IMR-90 (cell line): Measurements from ENCODE around the gene HSD17B7. TPM values are rescaled to one million over a fixed set of nuclear protein-coding genes. Genes with fewer than 3 reads are reported as not detected.

ENCODE experiments used
- ATAC-seq: fragments of 200-7000 bp; cut with Tn5 transposase; 2 replicates; pipeline ENCODE4 v1.9.1; 2020; ENCODE audit warnings: low read depth, mild to moderate bottlenecking, moderate library complexity
- BruUV-seq: library from RNA; stranded (reverse); fragments of 400-500 nt; replicated peaks from 2 replicates; lab custom pipeline; 2021; lab: Mats Ljungman, UMichigan
- CTCF ChIA-PET: fragments of 300-600 bp; formaldehyde crosslinking; extraction: SDS; loops from one replicate; lab custom pipeline; 2021; ENCODE audit warnings: antibody characterized with exemption; lab: Yijun Ruan, JAX
- POLR2A ChIA-PET: fragments of 300-600 bp; sonication (Branson Sonifier 250); formaldehyde crosslinking; loops from one replicate; lab custom pipeline; 2022; ENCODE audit warnings: antibody characterized with exemption; ENCODE audit not compliant: unreplicated experiment; lab: Charles Lee
- DNase-seq: peaks from one replicate; pipeline ENCODE4 v3.0.0; 2013
- H2AFZ ChIP-seq: replicated peaks from 2 replicates; pipeline ENCODE3; 2013; ENCODE audit warnings: low read length, mild to moderate bottlenecking; ENCODE audit not compliant: poor library complexity
- H2AK5ac ChIP-seq: 2 replicates; pipeline ENCODE4 v1.6.1; 2013; ENCODE audit warnings: low read depth, low read length, inconsistent platforms
- H2AK9ac ChIP-seq: replicated peaks from 2 replicates; pipeline ENCODE3; 2013; ENCODE audit warnings: mild to moderate bottlenecking, low read depth, low read length, moderate library complexity; ENCODE audit not compliant: poor library complexity
- H2BK120ac ChIP-seq: 2 replicates; pipeline ENCODE4 v1.6.1; 2013; ENCODE audit warnings: low read depth, low read length, inconsistent platforms
- H2BK15ac ChIP-seq: 3 replicates; pipeline ENCODE4 v1.6.1; 2013; ENCODE audit warnings: low read depth, low read length, inconsistent platforms
- H2BK20ac ChIP-seq: 2 replicates; pipeline ENCODE4 v1.6.1; 2013; ENCODE audit warnings: low read depth, mild to moderate bottlenecking, inconsistent platforms, low read length, moderate library complexity
- H2BK5ac ChIP-seq: 2 replicates; pipeline ENCODE4 v1.6.1; 2013; ENCODE audit warnings: mild to moderate bottlenecking, low read depth, low read length, inconsistent platforms; ENCODE audit not compliant: poor library complexity, severe bottlenecking
- H3K14ac ChIP-seq: replicated peaks from 2 replicates; pipeline ENCODE4 v1.6.1; 2013; ENCODE audit warnings: low read depth, low read length, inconsistent platforms
- H3K18ac ChIP-seq: 2 replicates; pipeline ENCODE4 v1.6.1; 2013; ENCODE audit warnings: low read depth, low read length, control low read depth
- H3K23ac ChIP-seq: 2 replicates; pipeline ENCODE4 v1.6.1; 2013; ENCODE audit warnings: low read depth, low read length, inconsistent platforms
- H3K27ac ChIP-seq: 2 replicates; pipeline ENCODE4 v1.5.1; 2013; ENCODE audit warnings: mild to moderate bottlenecking, control low read depth, low read length; ENCODE audit not compliant: insufficient read depth
- H3K27me3 ChIP-seq: 2 replicates; pipeline ENCODE4 v1.6.1; 2013; ENCODE audit warnings: low read length; ENCODE audit not compliant: control insufficient read depth, insufficient read depth
- H3K36me3 ChIP-seq: 2 replicates; pipeline ENCODE4 v1.6.1; 2013; ENCODE audit warnings: low read length, mixed read lengths; ENCODE audit not compliant: control insufficient read depth, insufficient read depth
- H3K4ac ChIP-seq: 2 replicates; pipeline ENCODE4 v1.6.1; 2013; ENCODE audit warnings: low read depth, low read length, inconsistent platforms
- H3K4me1 ChIP-seq: 2 replicates; pipeline ENCODE4 v1.6.1; 2013; ENCODE audit warnings: low read length, mixed read lengths; ENCODE audit not compliant: control insufficient read depth, insufficient read depth
- H3K4me2 ChIP-seq: 2 replicates; pipeline ENCODE4 v1.6.1; 2013; ENCODE audit warnings: low read depth, mild to moderate bottlenecking, control low read depth, low read length, moderate library complexity
- H3K4me3 ChIP-seq: 2 replicates; pipeline ENCODE4 v1.5.1; 2013; ENCODE audit warnings: low read depth, mild to moderate bottlenecking, control low read depth, low read length, moderate library complexity; ENCODE audit not compliant: insufficient read depth
- H3K56ac ChIP-seq: 2 replicates; pipeline ENCODE4 v1.6.1; 2013; ENCODE audit warnings: low read length, inconsistent platforms; ENCODE audit not compliant: insufficient read depth; ENCODE audit errors: extremely low read depth
- H3K79me1 ChIP-seq, 2 experiments: 2 replicates each; pipeline ENCODE4 v1.6.1; 2013; ENCODE audit warnings: low read length in 2 of 2, inconsistent platforms in 1 of 2, low read depth in 1 of 2
- H3K9ac ChIP-seq: 2 replicates; pipeline ENCODE4 v1.6.1; 2013; ENCODE audit warnings: low read depth, low read length, control low read depth
- H3K9me1 ChIP-seq: 2 replicates; pipeline ENCODE4 v1.6.1; 2013; ENCODE audit warnings: low read length, inconsistent platforms; ENCODE audit not compliant: insufficient read depth
- H3K9me3 ChIP-seq: 2 replicates; pipeline ENCODE4 v1.6.1; 2013; ENCODE audit warnings: low read length; ENCODE audit not compliant: control insufficient read depth, insufficient read depth
- H4K20me1 ChIP-seq: 2 replicates; pipeline ENCODE4 v1.6.1; 2013; ENCODE audit warnings: low read length, inconsistent platforms; ENCODE audit not compliant: insufficient read depth
- H4K5ac ChIP-seq: 2 replicates; pipeline ENCODE4 v1.6.1; 2013; ENCODE audit warnings: mild to moderate bottlenecking, low read depth, low read length, control low read depth
- H4K8ac ChIP-seq, 2 experiments: 2 replicates each; pipeline ENCODE4 v1.6.1; 2013; ENCODE audit warnings: low read depth in 2 of 2, low read length in 2 of 2, control low read depth in 1 of 2, inconsistent platforms in 1 of 2
- H4K91ac ChIP-seq: 2 replicates; pipeline ENCODE4 v1.6.1; 2013; ENCODE audit warnings: low read depth, low read length, inconsistent platforms; ENCODE audit not compliant: insufficient read depth
- BHLHE40 ChIP-seq: fragments of 150-350 bp; IDR thresholded peaks from 2 replicates; pipeline ENCODE4 v1.6.1; 2016; ENCODE audit warnings: mild to moderate bottlenecking, low read depth, low read length
- CEBPB ChIP-seq: IDR thresholded peaks from 2 replicates; pipeline ENCODE4 v1.6.1; 2012; ENCODE audit warnings: low read depth, low read length, improper control_type of control experiment
- CHD1 ChIP-seq: IDR thresholded peaks from 2 replicates; pipeline ENCODE4 v1.6.1; 2012; ENCODE audit warnings: low read depth, low read length, improper control_type of control experiment
- FOS ChIP-seq: fragments of 150-350 bp; IDR thresholded peaks from 2 replicates; pipeline ENCODE4 v1.6.1; 2016; ENCODE audit warnings: low read depth, low read length
- MAFK ChIP-seq: IDR thresholded peaks from 2 replicates; pipeline ENCODE4 v1.6.1; 2012; ENCODE audit warnings: low read depth, low read length, improper control_type of control experiment
- MAZ ChIP-seq: IDR thresholded peaks from 2 replicates; pipeline ENCODE4 v1.6.1; 2012; ENCODE audit warnings: low read depth, mild to moderate bottlenecking, low read length, improper control_type of control experiment, moderate library complexity, borderline replicate concordance
- MXI1 ChIP-seq: IDR thresholded peaks from 2 replicates; pipeline ENCODE4 v1.6.1; 2012; ENCODE audit warnings: low read depth, mild to moderate bottlenecking, low read length, moderate library complexity, borderline replicate concordance
- NFE2L2 ChIP-seq: fragments of 150-350 bp; IDR thresholded peaks from 2 replicates; pipeline ENCODE4 v1.6.1; 2016; ENCODE audit warnings: low read depth, mild to moderate bottlenecking, low read length
- POLR2A ChIP-seq: IDR thresholded peaks from 2 replicates; pipeline ENCODE4 v1.6.1; 2012; ENCODE audit warnings: mild to moderate bottlenecking, low read depth, low read length
- RAD21 ChIP-seq: IDR thresholded peaks from 2 replicates; pipeline ENCODE4 v1.6.1; 2012; ENCODE audit warnings: low read length, improper control_type of control experiment
- RCOR1 ChIP-seq: IDR thresholded peaks from 2 replicates; pipeline ENCODE4 v1.6.1; 2012; ENCODE audit warnings: mild to moderate bottlenecking, low read length, improper control_type of control experiment; ENCODE audit not compliant: insufficient replicate concordance
- RFX5 ChIP-seq: IDR thresholded peaks from 2 replicates; pipeline ENCODE4 v1.8.0; 2012; ENCODE audit warnings: low read depth, mild to moderate bottlenecking, low read length, moderate library complexity
- SMC3 ChIP-seq: fragments of 150-350 bp; IDR thresholded peaks from 2 replicates; pipeline ENCODE4 v1.6.1; 2016; ENCODE audit warnings: low read depth, mild to moderate bottlenecking, antibody characterized with exemption, low read length, moderate library complexity
- WGBS, 2 experiments: methylation state at CpG; one replicate each; pipeline versions ENCODE4 v1.1.5 to v1.1.7; 2013; ENCODE audit warnings: missing lambda C conversion rate in 2 of 2; ENCODE audit not compliant: insufficient read length in 1 of 2; ENCODE audit errors: extremely low coverage in 2 of 2; 5-methylcytosine and 5-hydroxymethylcytosine counted together
- dilution Hi-C: fragments of 300-500 bp; cut with HindIII; formaldehyde crosslinking; loops from one replicate; pipeline ENCODE4 v1.14.3; 2018; ENCODE audit warnings: low sequenced_read_pairs; ENCODE audit not compliant: unreplicated experiment
- in situ Hi-C: fragments of 300-500 bp; cut with MboI; formaldehyde crosslinking; loops from 3 replicates; pipeline ENCODE4 v1.14.3; 2019; ENCODE audit warnings: low sequenced_read_pairs, inconsistent platforms, mixed read lengths
- intact Hi-C: fragments of 100-400 bp; cut with micrococcal nuclease; formaldehyde crosslinking; loops from 2 replicates; pipeline ENCODE4 v1.10.0; 2022
- polyA plus RNA-seq, 3 experiments: library from polyadenylated mRNA; depleted of rRNA; stranded (reverse); fragments of >200 nt; gene quantifications; 2 replicates each; pipeline ENCODE4 v1.2.3, GENCODE V29; 2012; ENCODE audit warnings: low replicate concordance in 1 of 3
- total RNA-seq: library from RNA; depleted of rRNA; stranded (reverse); fragments of >200 nt; gene quantifications from 2 replicates; pipeline ENCODE4 v1.2.3, GENCODE V29; 2012
- TF ChIP-seq, protein P1 (sequence below): fragments of 150-350 bp; IDR thresholded peaks from 2 replicates; pipeline ENCODE4 v1.6.1; 2016; ENCODE audit warnings: low read depth, mild to moderate bottlenecking, low read length, moderate library complexity, borderline replicate concordance
- TF ChIP-seq, protein P2 (sequence below): conservative IDR thresholded peaks from 2 replicates; pipeline ENCODE4 v1.5.1; 2012; ENCODE audit warnings: mild to moderate bottlenecking, low read depth, low read length, improper control_type of control experiment
- TF ChIP-seq, protein P3 (sequence below): fragments of 150-350 bp; IDR thresholded peaks from 2 replicates; pipeline ENCODE4 v1.6.1; 2017; ENCODE audit warnings: mild to moderate bottlenecking, antibody characterized with exemption, low read length, low read depth

Gene HSD17B7
- total and polyA plus RNA-seq, 2 of the 4 experiments (the other 2 are of a cell fraction), result 10.6 to 17.7 TPM

DNA sequence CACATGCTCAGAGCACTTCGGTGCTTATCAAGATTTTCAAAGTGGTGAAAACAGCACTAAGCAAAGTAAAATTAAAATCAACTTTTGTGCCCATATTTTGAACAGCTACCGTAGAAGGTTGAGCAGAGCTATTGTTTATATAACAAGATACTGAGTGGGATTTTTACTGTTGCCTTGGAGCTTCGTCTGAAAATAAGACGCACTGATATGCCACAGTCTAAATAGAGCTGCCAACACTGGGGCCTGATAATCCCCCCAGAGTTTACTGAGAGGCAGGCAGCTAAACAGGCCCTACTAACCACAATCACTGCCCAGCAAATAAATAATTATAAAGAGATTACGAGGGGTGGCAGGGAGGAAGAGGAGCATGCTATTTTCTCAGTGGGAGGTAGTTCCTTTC, 71.1 kb downstream of the HSD17B7 start:
- Histone ChIP-seq H3K18ac (no peak overlapping the region), H3K4me2 (no peak overlapping the region), H4K20me1 (no peaks in the 10 kb centered on the region), H3K9me3 (no peaks in the 10 kb centered on the region), H3K23ac (no peak overlapping the region), H3K27ac (no peak overlapping the region), H2AK9ac (no peak overlapping the region), H2AFZ (no peak overlapping the region), H3K14ac (0 out of 2 replicates have a peak overlapping the region, but pooled peaks have one; percentile 16), H4K91ac (no peak overlapping the region), H3K79me1 (no peaks in the 10 kb centered on the region), H4K5ac (no peak overlapping the region), H3K4me1 (peaks cover 1% of the 10 kb centered on the region; the same call in 1 of the 2 replicates), H3K9ac (no peak overlapping the region), H3K4me3 (no peak overlapping the region), H3K27me3 (no peaks in the 10 kb centered on the region), H2BK5ac (no peak overlapping the region), H2BK120ac (no peak overlapping the region), H2BK15ac (no peak overlapping the region), H3K4ac (no peak overlapping the region), H3K56ac (no peak overlapping the region), H4K8ac (no peak overlapping the region), H3K36me3 (no peaks in the 10 kb centered on the region), H2BK20ac (no peak overlapping the region), H2AK5ac (no peak overlapping the region), H3K9me1 (no peaks in the 10 kb centered on the region)
- dilution Hi-C loops, result loop anchor here (25.0 kb wide), 2 partner anchors 201 to 451 kb away; partner anchors contain the start of genes NUF2 and RGS4
- DNase-seq (no peak), ATAC-seq (peak; percentile 43; the same call in 1 of the 2 replicates)
- in situ Hi-C loops, result no loop called here
- no peak for TF ChIP-seq RAD21
- TF ChIP-seq CHD1, result no peak
- TF ChIP-seq POLR2A, result no peak
- TF ChIP-seq MXI1, result no peak
- no peak for TF ChIP-seq RFX5
- no peak for TF ChIP-seq FOS
- TF ChIP-seq MAFK, result no peak
- no peak for TF ChIP-seq RCOR1
- TF ChIP-seq, protein P1, sequence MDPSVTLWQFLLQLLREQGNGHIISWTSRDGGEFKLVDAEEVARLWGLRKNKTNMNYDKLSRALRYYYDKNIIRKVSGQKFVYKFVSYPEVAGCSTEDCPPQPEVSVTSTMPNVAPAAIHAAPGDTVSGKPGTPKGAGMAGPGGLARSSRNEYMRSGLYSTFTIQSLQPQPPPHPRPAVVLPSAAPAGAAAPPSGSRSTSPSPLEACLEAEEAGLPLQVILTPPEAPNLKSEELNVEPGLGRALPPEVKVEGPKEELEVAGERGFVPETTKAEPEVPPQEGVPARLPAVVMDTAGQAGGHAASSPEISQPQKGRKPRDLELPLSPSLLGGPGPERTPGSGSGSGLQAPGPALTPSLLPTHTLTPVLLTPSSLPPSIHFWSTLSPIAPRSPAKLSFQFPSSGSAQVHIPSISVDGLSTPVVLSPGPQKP, result no peak
- TF ChIP-seq SMC3, result no peak
- TF ChIP-seq MAZ, result no peak
- TF ChIP-seq NFE2L2, result no peak
- TF ChIP-seq, protein P2, sequence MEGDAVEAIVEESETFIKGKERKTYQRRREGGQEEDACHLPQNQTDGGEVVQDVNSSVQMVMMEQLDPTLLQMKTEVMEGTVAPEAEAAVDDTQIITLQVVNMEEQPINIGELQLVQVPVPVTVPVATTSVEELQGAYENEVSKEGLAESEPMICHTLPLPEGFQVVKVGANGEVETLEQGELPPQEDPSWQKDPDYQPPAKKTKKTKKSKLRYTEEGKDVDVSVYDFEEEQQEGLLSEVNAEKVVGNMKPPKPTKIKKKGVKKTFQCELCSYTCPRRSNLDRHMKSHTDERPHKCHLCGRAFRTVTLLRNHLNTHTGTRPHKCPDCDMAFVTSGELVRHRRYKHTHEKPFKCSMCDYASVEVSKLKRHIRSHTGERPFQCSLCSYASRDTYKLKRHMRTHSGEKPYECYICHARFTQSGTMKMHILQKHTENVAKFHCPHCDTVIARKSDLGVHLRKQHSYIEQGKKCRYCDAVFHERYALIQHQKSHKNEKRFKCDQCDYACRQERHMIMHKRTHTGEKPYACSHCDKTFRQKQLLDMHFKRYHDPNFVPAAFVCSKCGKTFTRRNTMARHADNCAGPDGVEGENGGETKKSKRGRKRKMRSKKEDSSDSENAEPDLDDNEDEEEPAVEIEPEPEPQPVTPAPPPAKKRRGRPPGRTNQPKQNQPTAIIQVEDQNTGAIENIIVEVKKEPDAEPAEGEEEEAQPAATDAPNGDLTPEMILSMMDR, result no peak
- TF ChIP-seq CEBPB, result no peak
- no peak for TF ChIP-seq BHLHE40
- TF ChIP-seq, protein P3, sequence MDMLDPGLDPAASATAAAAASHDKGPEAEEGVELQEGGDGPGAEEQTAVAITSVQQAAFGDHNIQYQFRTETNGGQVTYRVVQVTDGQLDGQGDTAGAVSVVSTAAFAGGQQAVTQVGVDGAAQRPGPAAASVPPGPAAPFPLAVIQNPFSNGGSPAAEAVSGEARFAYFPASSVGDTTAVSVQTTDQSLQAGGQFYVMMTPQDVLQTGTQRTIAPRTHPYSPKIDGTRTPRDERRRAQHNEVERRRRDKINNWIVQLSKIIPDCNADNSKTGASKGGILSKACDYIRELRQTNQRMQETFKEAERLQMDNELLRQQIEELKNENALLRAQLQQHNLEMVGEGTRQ, result no peak
- BruUV-seq, result no TSS peak
- POLR2A ChIA-PET, result no interaction called here
- intact Hi-C loops, result no loop called here
- CTCF ChIA-PET, result interaction anchor here (1.2 kb wide), 2 partner anchors 13 to 15 kb away, joined by 4 read pairs; no protein-coding TSS in a partner anchor
- WGBS, 2 experiments, result no CpG with 5 or more reads among the region's 5 CpGs
